A549 (cell line): ENCODE data around the gene SPDL1.

Source experiments
- CBX2 ChIP-seq: fragments of 200-600 bp; sonication (generic); IDR thresholded peaks from 2 replicates; pipeline ENCODE4 v1.6.1; 2016; ENCODE audit warnings: low read depth, mild to moderate bottlenecking, borderline replicate concordance
- CHD2 ChIP-seq: fragments of 150-350 bp; IDR thresholded peaks from 2 replicates; pipeline ENCODE4 v1.6.1; 2014; ENCODE audit warnings: low read length; ENCODE audit not compliant: partially characterized antibody
- CTCF ChIP-seq: fragments of >200 bp; sonication (Bioruptor Twin); formaldehyde crosslinking; IDR thresholded peaks from 3 replicates; pipeline ENCODE4 v1.5.1; 2016
- EHMT2 ChIP-seq: fragments of 200-600 bp; sonication (generic); IDR thresholded peaks from 2 replicates; pipeline ENCODE4 v1.6.1; 2016; ENCODE audit warnings: antibody characterized with exemption, low read depth, mild to moderate bottlenecking, moderate library complexity
- ELK1 ChIP-seq: fragments of 150-350 bp; IDR thresholded peaks from 2 replicates; pipeline ENCODE4 v1.6.1; 2014; ENCODE audit warnings: low read depth, mild to moderate bottlenecking, low read length
- EP300 ChIP-seq, 2 experiments: fragments of >200 bp; sonication (Bioruptor Twin); formaldehyde crosslinking; IDR thresholded peaks; 2 replicates in 1 of 2; 3 replicates in 1 of 2; pipeline ENCODE4 v1.6.1; 2016 to 2017
- HDAC2 ChIP-seq: fragments of 200-600 bp; sonication (generic); IDR thresholded peaks from 2 replicates; pipeline ENCODE4 v1.6.1; 2016
- HMGXB4 ChIP-seq: fragments of 250-450 bp; sonication (Bioruptor Pico); IDR thresholded peaks from 2 replicates; pipeline ENCODE4 v1.5.0; 2021; ENCODE audit warnings: mild to moderate bottlenecking, moderate library complexity, borderline replicate concordance
- MYC ChIP-seq: IDR thresholded peaks from 2 replicates; pipeline ENCODE4 v1.6.1; 2012; ENCODE audit warnings: mild to moderate bottlenecking, inconsistent platforms, low read length, improper control_type of control experiment, borderline replicate concordance
- RARB ChIP-seq: fragments of 250-450 bp; sonication (Bioruptor Pico); IDR thresholded peaks from 2 replicates; pipeline ENCODE4 v1.8.0; 2021; ENCODE audit warnings: mild to moderate bottlenecking, moderate library complexity
- REST ChIP-seq: fragments of 200-600 bp; sonication (generic); IDR thresholded peaks from 2 replicates; pipeline ENCODE4 v1.6.1; 2016; ENCODE audit warnings: antibody characterized with exemption, mild to moderate bottlenecking, moderate library complexity
- RFX5 ChIP-seq: fragments of 450-650 bp; IDR thresholded peaks from 2 replicates; pipeline ENCODE4 v1.7.1; 2014; ENCODE audit warnings: antibody characterized with exemption, mild to moderate bottlenecking, moderate library complexity

- TF ChIP-seq REST (no peak), EP300 (IDR thresholded peaks at IDR 0.05) (no peak), CTCF (no peak), CHD2 (no peak), ELK1 (no peak), EHMT2 (no peak), RFX5 (no peak), HMGXB4 (CRISPR knock-in tag) (no peak), HDAC2 (no peak), CBX2 (no peak), RARB (no peak), MYC (no peak)
Measured at GRCh38 chr5:169583101-169583423, 511 bp upstream of the SPDL1 start.
